Measurements from ENCODE around the gene HBS1L. TPM values are rescaled to one million over a fixed set of nuclear protein-coding genes. Genes with fewer than 3 reads are reported as not detected.

HBS1L gene
- polyA plus RNA-seq, 1 donor (not counting 4 experiments of a cell fraction or from before 2014, with no cell fraction given): 61.6 TPM

- FAIRE-seq: no peak
- Histone ChIP-seq H3K9ac (ENCODE audit: control insufficient read depth, extremely low read depth, insufficient read depth, low read length) (no peak overlapping the region), H3K79me2 (ENCODE audit: control insufficient read depth, insufficient read depth, low read length) (no peaks in the 10 kb centered on the region)
Measured at GRCh38 chr6:135081966-135082365, 27.3 kb upstream of the HBS1L start.

GRCh38 chr6:135075018-135075417 lies 20.4 kb upstream of the HBS1L start:
- dilution Hi-C loops (cut with MboI; ENCODE audit: extremely low pct_ligation_motif_present, low sequenced_read_pairs): no loop called here
- H3K4me2 ChIP-seq (ENCODE audit: control insufficient read depth, extremely low read depth, insufficient read depth, low read depth, low read length): no peak overlapping the region
- DNase-seq (ENCODE audit: low read depth, low spot score) (no peak), FAIRE-seq (no peak)
- H3K4me1 ChIP-seq (ENCODE audit: control insufficient read depth, extremely low read depth, insufficient read depth, low read length): no peaks in the 10 kb centered on the region
- no peaks in the 10 kb centered on the region for H3K9me1 ChIP-seq (ENCODE audit: control insufficient read depth, extremely low read depth, insufficient read depth, low read length)
- H3K9me3 ChIP-seq (ENCODE audit: control insufficient read depth, low read depth, low read length): no peaks in the 10 kb centered on the region
- no peak overlapping the region for H3K4me3 ChIP-seq (ENCODE audit: control insufficient read depth in 2 of 3, extremely low read depth in 1 of 3, insufficient read depth in 2 of 3, low read depth in 1 of 3, low read length in 3 of 3)
- no peak overlapping the region for H3K9ac ChIP-seq (ENCODE audit: control insufficient read depth, extremely low read depth, insufficient read depth, low read length)
- H4K20me1 ChIP-seq (ENCODE audit: control insufficient read depth, extremely low read depth, insufficient read depth, low read length): no peaks in the 10 kb centered on the region
- no peak overlapping the region for H3K27ac ChIP-seq (ENCODE audit: control insufficient read depth, insufficient read depth, low read length)
- no peak overlapping the region for H2AFZ ChIP-seq (ENCODE audit: control insufficient read depth, low read length)
- no peaks in the 10 kb centered on the region for H3K27me3 ChIP-seq (ENCODE audit: control insufficient read depth, extremely low read depth, insufficient read depth, low read length)
- no peaks in the 10 kb centered on the region for H3K36me3 ChIP-seq (ENCODE audit: control insufficient read depth in 2 of 2, extremely low read depth in 1 of 2, insufficient read depth in 2 of 2, low read length in 2 of 2)
- no peaks in the 10 kb centered on the region for H3K79me2 ChIP-seq (ENCODE audit: control insufficient read depth, insufficient read depth, low read length)
- no peak for TF ChIP-seq CTCF (optimal IDR thresholded peaks at IDR 0.05 in 1 of 3, IDR thresholded peaks at IDR 0.05 in 1 of 3, conservative IDR thresholded peaks at IDR 0.05 in 1 of 3; ENCODE audit: extremely low read depth in 1 of 3, insufficient read depth in 2 of 3, low read length in 3 of 3)
- TF ChIP-seq EZH2 (IDR thresholded peaks at IDR 0.05; ENCODE audit: low read length): no peak

More at GRCh38 chr6:135081966-135082365, 27.3 kb upstream of the HBS1L start:
- dilution Hi-C loops (cut with MboI; ENCODE audit: extremely low pct_ligation_motif_present, low sequenced_read_pairs): no loop called here
- no peaks in the 10 kb centered on the region for H3K27me3 ChIP-seq (ENCODE audit: control insufficient read depth, extremely low read depth, insufficient read depth, low read length)
- no peaks in the 10 kb centered on the region for H3K9me3 ChIP-seq (ENCODE audit: control insufficient read depth, low read depth, low read length)
- no peaks in the 10 kb centered on the region for H3K4me1 ChIP-seq (ENCODE audit: control insufficient read depth, extremely low read depth, insufficient read depth, low read length)
- H3K9me1 ChIP-seq (ENCODE audit: control insufficient read depth, extremely low read depth, insufficient read depth, low read length): no peaks in the 10 kb centered on the region
- no peak for DNase-seq (ENCODE audit: low read depth, low spot score)
- no peak overlapping the region for H3K4me3 ChIP-seq (ENCODE audit: control insufficient read depth in 2 of 3, extremely low read depth in 1 of 3, insufficient read depth in 2 of 3, low read depth in 1 of 3, low read length in 3 of 3)
- no peak for TF ChIP-seq CTCF (optimal IDR thresholded peaks at IDR 0.05 in 1 of 3, IDR thresholded peaks at IDR 0.05 in 1 of 3, conservative IDR thresholded peaks at IDR 0.05 in 1 of 3; ENCODE audit: extremely low read depth in 1 of 3, insufficient read depth in 2 of 3, low read length in 3 of 3)
- no peak for TF ChIP-seq EZH2 (IDR thresholded peaks at IDR 0.05; ENCODE audit: low read length)
- no peaks in the 10 kb centered on the region for H3K36me3 ChIP-seq (ENCODE audit: control insufficient read depth in 2 of 2, extremely low read depth in 1 of 2, insufficient read depth in 2 of 2, low read length in 2 of 2)
- H2AFZ ChIP-seq (ENCODE audit: control insufficient read depth, low read length): no peak overlapping the region
- H4K20me1 ChIP-seq (ENCODE audit: control insufficient read depth, extremely low read depth, insufficient read depth, low read length): no peaks in the 10 kb centered on the region
- no peak overlapping the region for H3K4me2 ChIP-seq (ENCODE audit: control insufficient read depth, extremely low read depth, insufficient read depth, low read depth, low read length)
- no peak overlapping the region for H3K27ac ChIP-seq (ENCODE audit: control insufficient read depth, insufficient read depth, low read length)

Data from keratinocyte (primary cell).